Measurements from ENCODE around the gene SLC23A2. TPM values are rescaled to one million over a fixed set of nuclear protein-coding genes. Genes with fewer than 3 reads are reported as not detected.

SLC23A2 gene
- total RNA-seq, 1 experiment from 2014 or later = 14.6 TPM

GRCh38 chr20:5045906-5046305 lies 44.6 kb upstream of the SLC23A2 start:
- ChIA-PET CTCF (no interaction called here), POLR2A (no interaction called here)
- no peaks in the 10 kb centered on the region for H3K36me3 ChIP-seq (ENCODE audit: control insufficient read depth, insufficient read depth, low read length)
- intact Hi-C loops (cut with micrococcal nuclease; ENCODE audit: unreplicated experiment) (no loop called here), in situ Hi-C loops (cut with HindIII; ENCODE audit: low pct_unique_long_range_greater_than_20kb, low sequenced_read_pairs) (no loop called here)
- no TSS peak for BruUV-seq (replicated peaks)
- ATAC-seq = no peak
- no peaks in the 10 kb centered on the region for H3K4me1 ChIP-seq (ENCODE audit: control insufficient read depth, insufficient read depth, low read length)
- H3K27me3 ChIP-seq (ENCODE audit: control insufficient read depth, insufficient read depth, low read length) = no peaks in the 10 kb centered on the region
- no peaks in the 10 kb centered on the region for H3K9me3 ChIP-seq (ENCODE audit: control insufficient read depth, insufficient read depth, low read depth, low read length)
- TF ChIP-seq POLR2AphosphoS5 (IDR thresholded peaks at IDR 0.05; ENCODE audit: low read depth, low read length) = no peak
- no peak for TF ChIP-seq REST (IDR thresholded peaks at IDR 0.05; ENCODE audit: insufficient read depth in 1 of 2, low read depth in 2 of 2, low read length in 1 of 2)
- no peak for TF ChIP-seq TCF7L2 (IDR thresholded peaks at IDR 0.05; ENCODE audit: low read depth, low read length)
- no peak overlapping the region for H3K27ac ChIP-seq (ENCODE audit: low read length)
- no peak overlapping the region for H3K4me3 ChIP-seq (ENCODE audit: low read depth in 2 of 2, low read length in 2 of 2)
- DNase-seq (ENCODE audit: low read depth, low spot score) = no peak

GRCh38 chr20:5044075-5044620 lies 42.8 kb upstream of the SLC23A2 start:
- ChIA-PET CTCF (no interaction called here), POLR2A (interaction anchor here (0.5 to 0.6 kb wide), 2 partner anchors 52 to 571 kb away, joined by 7 read pairs; no protein-coding TSS in a partner anchor)
- no peaks in the 10 kb centered on the region for H3K27me3 ChIP-seq (ENCODE audit: control insufficient read depth, insufficient read depth, low read length)
- intact Hi-C loops (cut with micrococcal nuclease; ENCODE audit: unreplicated experiment) (no loop called here), in situ Hi-C loops (cut with HindIII; ENCODE audit: low pct_unique_long_range_greater_than_20kb, low sequenced_read_pairs) (no loop called here)
- no peak for ATAC-seq
- no peak overlapping the region for H3K27ac ChIP-seq (ENCODE audit: low read length)
- H3K36me3 ChIP-seq (ENCODE audit: control insufficient read depth, insufficient read depth, low read length) = no peaks in the 10 kb centered on the region
- BruUV-seq (replicated peaks) = no TSS peak
- no peaks in the 10 kb centered on the region for H3K9me3 ChIP-seq (ENCODE audit: control insufficient read depth, insufficient read depth, low read depth, low read length)
- no peak overlapping the region for H3K4me3 ChIP-seq (ENCODE audit: low read depth in 2 of 2, low read length in 2 of 2)
- no peak for DNase-seq (ENCODE audit: low read depth, low spot score)
- TF ChIP-seq REST (IDR thresholded peaks at IDR 0.05; ENCODE audit: insufficient read depth in 1 of 2, low read depth in 2 of 2, low read length in 1 of 2) = no peak
- TF ChIP-seq CTCF (IDR thresholded peaks at IDR 0.05) = no peak
- TF ChIP-seq TCF7L2 (IDR thresholded peaks at IDR 0.05; ENCODE audit: low read depth, low read length) = no peak
- no peak for TF ChIP-seq POLR2AphosphoS5 (IDR thresholded peaks at IDR 0.05; ENCODE audit: low read depth, low read length)
- TF ChIP-seq SIN3A (IDR thresholded peaks at IDR 0.05; ENCODE audit: borderline replicate concordance, insufficient read depth, low read depth, low read length) = no peak
- H3K4me1 ChIP-seq (ENCODE audit: control insufficient read depth, insufficient read depth, low read length) = no peaks in the 10 kb centered on the region

Measured in Panc1 (cell line).